Activated CD8-positive, alpha-beta memory T cell treated with anti-CD3 and anti-CD28 coated beads, Interleukin-2, amount 10 ng/mL, durations not matched to agents 7 days and 5 days (primary cell): ENCODE results near the gene PGP. TPM values are rescaled to one million over a fixed set of nuclear protein-coding genes. Genes with fewer than 3 reads are reported as not detected.
A peak's percentile ranks its signal among the peaks of the same experiment; 100 is the strongest.

ENCODE experiments used
- ATAC-seq: fragments of 150-1000 bp; cut with Tn5 transposase; one replicate; pipeline ENCODE4 v1.10.0; 2021; ENCODE audit warnings: moderate library complexity
- CTCF ChIA-PET: fragments of 350-600 bp; sonication (Branson Sonifier 250); formaldehyde crosslinking; loops from one replicate; lab custom pipeline; 2021; ENCODE audit warnings: antibody characterized with exemption; lab: Charles Lee
- DNase-seq: peaks from one replicate; pipeline ENCODE4 v3.0.0-alpha.2; 2020
- H3K27ac Mint-ChIP-seq: one replicate; pipeline ENCODE4 v1.8.0; 2021; ENCODE audit warnings: mild to moderate bottlenecking, mixed read lengths
- H3K27me3 Mint-ChIP-seq: one replicate; pipeline ENCODE4 v1.8.0; 2021; ENCODE audit warnings: mixed read lengths
- H3K36me3 Mint-ChIP-seq: one replicate; pipeline ENCODE4 v1.8.0; 2021; ENCODE audit warnings: mild to moderate bottlenecking, mixed read lengths
- H3K4me1 Mint-ChIP-seq: one replicate; pipeline ENCODE4 v1.8.0; 2021; ENCODE audit warnings: mixed read lengths
- H3K4me3 Mint-ChIP-seq: one replicate; pipeline ENCODE4 v1.8.0; 2021; ENCODE audit warnings: mild to moderate bottlenecking, moderate library complexity, mixed read lengths
- H3K9me3 Mint-ChIP-seq: one replicate; pipeline ENCODE4 v1.8.0; 2022; ENCODE audit warnings: low read depth, mixed read lengths
- total RNA-seq, 2 experiments: library from RNA; stranded (reverse); gene quantifications; one replicate each; pipeline ENCODE4 v1.2.3, GENCODE V29; 2021

Gene PGP
- total RNA-seq, 2 experiments from 2014 or later = 29.8 to 34.8 TPM

- H3K4me3 Mint-ChIP-seq = no peak overlapping the region
- no peak for ATAC-seq
These were observed 16.4 kb downstream of the PGP start for GRCh38 chr16:2198283-2198682.

DNA sequence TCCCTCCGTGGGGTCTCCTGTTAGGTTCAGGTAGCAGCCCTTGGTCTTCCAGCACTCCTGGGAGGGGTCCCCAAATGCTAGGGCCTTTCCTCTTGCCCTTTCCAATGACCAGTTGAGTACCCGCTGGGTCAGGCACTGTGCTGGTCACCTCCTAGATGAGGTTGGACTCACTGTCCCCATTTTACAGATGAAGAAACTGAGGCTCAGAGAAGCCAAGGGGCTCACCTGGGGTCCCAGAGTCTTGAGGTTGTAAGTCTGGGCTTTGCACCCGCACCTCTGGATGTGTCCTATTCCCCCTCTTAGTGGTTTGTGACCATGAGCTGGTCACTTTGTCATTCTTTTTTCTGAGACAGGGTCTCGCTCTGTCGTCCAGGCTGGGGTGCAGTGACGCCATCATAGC, 16.9 kb downstream of the PGP start:
- ATAC-seq (no peak), DNase-seq (no peak)
- Mint-ChIP-seq H3K36me3 (no peaks in the 10 kb centered on the region), H3K4me3 (no peak overlapping the region), H3K9me3 (no peaks in the 10 kb centered on the region), H3K27ac (no peak overlapping the region), H3K27me3 (peaks cover 53% of the 10 kb centered on the region), H3K4me1 (no peaks in the 10 kb centered on the region)
- CTCF ChIA-PET = no interaction called here

More at GRCh38 chr16:2198283-2198682, 16.4 kb downstream of the PGP start:
- Mint-ChIP-seq H3K36me3 (no peaks in the 10 kb centered on the region), H3K27me3 (peaks cover 53% of the 10 kb centered on the region), H3K27ac (no peak overlapping the region), H3K9me3 (no peaks in the 10 kb centered on the region), H3K4me1 (no peaks in the 10 kb centered on the region)
- no peak for DNase-seq
- CTCF ChIA-PET = no interaction called here

DNA sequence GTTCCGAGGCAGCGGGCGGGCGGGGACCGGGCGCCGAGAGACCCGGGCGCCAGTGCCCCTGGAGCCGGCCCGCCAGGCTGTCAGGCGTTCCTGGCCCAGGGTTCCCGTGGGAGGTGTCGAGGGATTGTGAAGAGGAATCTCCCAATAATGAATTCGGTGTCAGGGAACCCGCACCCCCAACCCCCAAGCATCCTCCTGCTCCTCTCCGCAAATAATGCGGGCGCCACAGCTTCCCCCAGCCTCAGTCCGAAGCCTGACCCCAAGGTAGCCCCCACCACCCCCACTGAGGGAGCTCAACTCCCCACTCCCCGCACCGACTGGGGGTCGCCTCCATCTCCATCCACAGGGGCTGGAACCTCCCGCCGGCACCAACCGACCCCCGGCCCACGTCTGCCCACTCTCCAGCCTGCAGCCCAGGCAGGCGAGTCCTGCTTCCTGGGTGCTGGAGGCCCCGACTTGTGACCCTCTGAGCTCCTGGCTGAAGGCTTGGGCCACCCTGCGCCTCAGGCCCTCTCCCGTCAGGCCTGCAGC, 17.6 kb downstream of the PGP start:
- DNase-seq (no peak), ATAC-seq (no peak)
- H3K27ac Mint-ChIP-seq = no peak overlapping the region
- H3K4me1 Mint-ChIP-seq = no peaks in the 10 kb centered on the region
- peaks cover 49% of the 10 kb centered on the region for H3K27me3 Mint-ChIP-seq
- no peak overlapping the region for H3K4me3 Mint-ChIP-seq
- no peaks in the 10 kb centered on the region for H3K36me3 Mint-ChIP-seq
- H3K9me3 Mint-ChIP-seq = no peaks in the 10 kb centered on the region
- CTCF ChIA-PET = no interaction called here

GRCh38 chr16:2196162-2196980, 18.3 kb downstream of the PGP start, which contains the start of gene CASKIN1:
Gene CASKIN1 (minus strand): TSS chr16:2196605. CDS start chr16:2196432, 173 bp downstream.
- no peaks in the 10 kb centered on the region for H3K4me1 Mint-ChIP-seq
- peaks cover 47% of the 10 kb centered on the region for H3K27me3 Mint-ChIP-seq
- H3K36me3 Mint-ChIP-seq = no peaks in the 10 kb centered on the region
- H3K27ac Mint-ChIP-seq = no peak within 1 kb of the TSS
- no peaks in the 10 kb centered on the region for H3K9me3 Mint-ChIP-seq
- CTCF ChIA-PET = interaction anchor here (1.1 to 2.8 kb wide), 3 partner anchors 26 to 305 kb away, joined by 3 to 16 read pairs (median 11); partner anchors contain the start of gene ECI1
- ATAC-seq (peak; percentile 44), DNase-seq (no peak)
- H3K4me3 Mint-ChIP-seq = no peak within 1 kb of the TSS

- ATAC-seq (no peak), DNase-seq (no peak)
- Mint-ChIP-seq H3K27ac (no peak overlapping the region), H3K27me3 (peaks cover 47% of the 10 kb centered on the region), H3K4me3 (no peak overlapping the region), H3K36me3 (no peaks in the 10 kb centered on the region), H3K9me3 (no peaks in the 10 kb centered on the region), H3K4me1 (no peaks in the 10 kb centered on the region)
- CTCF ChIA-PET = interaction anchor here (0.6 to 2.8 kb wide), 15 partner anchors 9 to 309 kb away, joined by 3 to 19 read pairs (median 4); partner anchors contain the start of genes ECI1, MLST8, PGP and TBC1D24
These were observed 19.1 kb downstream of the PGP start for GRCh38 chr16:2195322-2196161.

DNA sequence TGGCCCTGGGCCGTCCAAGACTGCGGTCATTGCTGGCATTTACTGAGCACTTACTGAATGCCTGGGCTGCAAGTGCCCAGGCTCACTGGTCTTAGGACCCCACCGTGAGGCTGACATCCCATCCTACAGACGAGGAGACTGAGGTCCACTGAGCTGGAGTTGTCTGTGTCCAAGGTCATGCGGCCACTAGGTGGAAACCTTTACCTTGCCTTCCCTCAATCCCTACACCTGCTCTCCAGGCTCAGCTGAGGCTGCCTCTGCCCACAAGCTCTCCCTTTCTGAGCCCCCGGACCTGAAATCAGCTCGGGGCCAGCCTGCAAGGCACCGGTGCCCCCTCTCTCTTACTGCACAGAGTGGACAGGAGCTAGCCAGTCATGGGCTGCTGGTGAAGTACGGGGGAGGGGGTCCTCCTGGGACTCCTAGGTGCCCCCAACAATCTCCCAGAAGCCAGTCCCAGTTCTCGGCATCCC, 19.8 kb downstream of the PGP start:
- H3K4me3 Mint-ChIP-seq = no peak overlapping the region
- H3K36me3 Mint-ChIP-seq = no peaks in the 10 kb centered on the region
- peaks cover 41% of the 10 kb centered on the region for H3K27me3 Mint-ChIP-seq
- no peak overlapping the region for H3K27ac Mint-ChIP-seq
- H3K9me3 Mint-ChIP-seq = no peaks in the 10 kb centered on the region
- DNase-seq = peak; percentile 69
- H3K4me1 Mint-ChIP-seq = no peaks in the 10 kb centered on the region
- CTCF ChIA-PET = interaction anchor here (0.6 to 2.8 kb wide), 16 partner anchors 10 to 310 kb away, joined by 3 to 19 read pairs (median 4); partner anchors contain the start of genes ECI1, MLST8, PGP and TBC1D24
- ATAC-seq = peak; percentile 75

DNA sequence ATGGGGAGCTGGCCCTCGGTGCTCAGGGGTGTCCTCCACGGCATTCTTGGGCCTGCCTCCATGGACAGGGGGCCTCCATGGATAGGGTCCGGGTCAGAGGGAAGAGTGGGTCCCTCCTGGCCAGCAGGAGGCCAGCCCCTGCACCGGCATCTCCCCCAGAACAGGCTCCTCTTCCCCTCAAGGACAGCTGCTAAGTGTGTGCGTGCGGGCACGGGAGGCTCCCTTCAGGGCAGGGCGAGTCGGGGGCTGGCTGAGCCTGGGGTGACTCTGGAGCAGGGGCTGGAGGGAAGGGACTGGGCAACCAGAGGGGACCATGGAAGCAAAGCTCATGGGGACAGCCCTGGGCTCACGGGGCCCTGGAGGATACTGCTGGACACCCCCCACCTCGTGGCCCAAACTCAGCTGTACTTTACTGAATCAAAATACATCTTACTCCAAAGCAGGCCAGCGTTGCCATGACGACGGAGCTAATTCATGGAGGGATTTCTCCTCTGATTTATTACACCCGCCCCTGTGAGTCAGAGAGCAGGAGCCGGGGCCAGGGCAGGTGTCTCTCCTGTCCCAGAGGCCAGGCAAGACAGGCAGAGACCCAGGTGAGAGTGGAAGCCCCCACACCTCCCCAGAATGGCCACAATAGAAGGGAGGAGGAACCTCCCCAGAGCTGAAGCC, 20.3 kb downstream of the PGP start:
- Mint-ChIP-seq H3K36me3 (no peaks in the 10 kb centered on the region), H3K9me3 (no peaks in the 10 kb centered on the region), H3K4me3 (no peak overlapping the region), H3K4me1 (no peaks in the 10 kb centered on the region), H3K27me3 (peaks cover 39% of the 10 kb centered on the region), H3K27ac (no peak overlapping the region)
- no peak for DNase-seq
- CTCF ChIA-PET = interaction anchor here (0.8 to 2.8 kb wide), 14 partner anchors 10 to 311 kb away, joined by 3 to 19 read pairs (median 4); partner anchors contain the start of genes ECI1, MLST8, PGP and TBC1D24
- no peak for ATAC-seq

DNA sequence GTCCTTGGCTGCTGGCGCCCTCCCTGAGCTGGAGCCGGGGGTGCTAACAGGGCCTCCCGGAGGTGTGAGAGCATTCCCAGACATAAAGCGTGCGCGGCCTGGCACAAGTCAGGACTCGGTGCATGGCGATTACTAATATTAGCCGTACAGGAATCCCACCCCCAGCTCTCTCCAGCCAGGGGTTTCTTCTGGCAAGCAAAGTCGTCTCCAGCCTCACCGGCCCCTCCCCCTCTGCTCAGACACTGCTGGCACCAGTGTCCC, 23.3 kb downstream of the PGP start:
- no peaks in the 10 kb centered on the region for H3K36me3 Mint-ChIP-seq
- H3K27ac Mint-ChIP-seq = no peak overlapping the region
- no peak for DNase-seq
- H3K4me1 Mint-ChIP-seq = no peaks in the 10 kb centered on the region
- no peaks in the 10 kb centered on the region for H3K9me3 Mint-ChIP-seq
- no peak overlapping the region for H3K4me3 Mint-ChIP-seq
- peaks cover 16% of the 10 kb centered on the region for H3K27me3 Mint-ChIP-seq
- CTCF ChIA-PET = no interaction called here
- no peak for ATAC-seq

GRCh38 chr16:2190659-2191445, 23.8 kb downstream of the PGP start:
- Mint-ChIP-seq H3K9me3 (no peaks in the 10 kb centered on the region), H3K36me3 (no peaks in the 10 kb centered on the region), H3K27me3 (peaks cover 16% of the 10 kb centered on the region), H3K4me1 (no peaks in the 10 kb centered on the region), H3K4me3 (no peak overlapping the region), H3K27ac (no peak overlapping the region)
- DNase-seq (no peak), ATAC-seq (no peak)
- CTCF ChIA-PET = no interaction called here

DNA sequence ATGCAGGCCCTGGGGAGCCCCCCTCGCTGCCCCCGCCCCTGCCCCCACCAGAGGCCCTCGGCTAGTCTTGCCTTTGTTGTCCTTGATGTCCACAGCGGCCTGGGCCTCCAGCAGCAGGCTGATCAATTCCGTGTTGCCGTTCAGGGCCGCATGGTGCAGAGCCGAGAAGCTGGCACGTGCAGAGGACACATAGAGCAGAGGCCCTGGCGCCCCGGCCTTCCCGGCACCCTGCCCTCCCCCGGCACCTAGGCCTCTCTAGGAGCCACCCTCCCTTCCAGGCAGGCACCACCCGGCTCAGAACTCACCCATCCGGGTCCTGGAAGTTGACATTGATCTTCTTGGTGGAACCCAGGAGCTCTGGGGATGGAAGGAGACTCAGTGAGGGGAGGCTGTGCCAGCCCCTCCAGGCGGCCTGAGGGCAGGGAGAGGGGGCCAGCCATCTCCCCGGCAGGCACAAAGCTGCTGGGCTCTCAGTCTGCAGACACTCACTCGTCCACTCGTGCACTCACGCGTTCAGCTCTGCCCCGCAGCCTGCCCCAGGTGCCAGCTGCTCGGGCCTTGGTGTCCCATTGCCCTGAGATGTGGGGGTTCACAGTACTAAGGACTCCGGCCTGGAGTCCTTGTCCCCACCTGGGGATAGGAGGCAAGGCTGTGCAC, 24.5 kb downstream of the PGP start:
- H3K27ac Mint-ChIP-seq = no peak overlapping the region
- H3K4me3 Mint-ChIP-seq = no peak overlapping the region
- CTCF ChIA-PET = no interaction called here
- H3K27me3 Mint-ChIP-seq = peaks cover 11% of the 10 kb centered on the region
- no peaks in the 10 kb centered on the region for H3K36me3 Mint-ChIP-seq
- H3K9me3 Mint-ChIP-seq = no peaks in the 10 kb centered on the region
- ATAC-seq (no peak), DNase-seq (no peak)
- no peaks in the 10 kb centered on the region for H3K4me1 Mint-ChIP-seq

DNA sequence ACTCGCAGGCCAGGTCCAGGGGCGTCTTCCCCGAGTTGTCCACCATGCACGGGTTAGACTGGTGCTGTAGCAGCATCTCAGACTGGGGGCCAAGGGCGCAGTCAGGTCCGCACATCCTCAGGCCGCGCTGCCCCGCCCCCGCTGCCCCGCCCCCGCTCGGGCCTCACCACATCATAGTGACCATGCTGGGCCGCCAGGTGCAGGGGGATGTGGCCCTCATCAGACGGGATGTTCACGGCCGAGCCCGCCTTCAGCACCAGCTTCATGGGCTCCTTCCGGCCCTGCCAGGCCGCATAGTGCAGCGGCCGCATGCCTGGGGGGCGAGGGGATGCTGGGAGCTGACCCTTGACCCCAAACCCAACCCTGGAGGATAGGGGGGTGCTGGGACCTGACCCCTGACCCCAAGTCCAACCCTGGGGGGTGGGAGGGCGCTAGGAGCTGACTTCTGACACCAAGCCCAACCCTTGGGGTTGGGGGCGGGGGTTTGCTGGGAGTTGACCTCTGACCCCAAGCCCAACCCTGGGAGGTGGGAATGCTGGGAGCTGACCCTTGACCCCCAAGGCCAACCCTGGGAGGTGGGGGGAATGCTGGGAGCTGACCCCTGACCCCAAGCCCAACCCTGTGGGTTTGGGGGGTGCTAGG, 25.3 kb downstream of the PGP start:
- no peaks in the 10 kb centered on the region for H3K36me3 Mint-ChIP-seq
- CTCF ChIA-PET = no interaction called here
- H3K4me3 Mint-ChIP-seq = no peak overlapping the region
- no peak for ATAC-seq
- no peaks in the 10 kb centered on the region for H3K9me3 Mint-ChIP-seq
- H3K27me3 Mint-ChIP-seq = peaks cover 4% of the 10 kb centered on the region
- H3K27ac Mint-ChIP-seq = no peak overlapping the region
- no peak for DNase-seq
- no peaks in the 10 kb centered on the region for H3K4me1 Mint-ChIP-seq

- no peaks in the 10 kb centered on the region for H3K27me3 Mint-ChIP-seq
- H3K36me3 Mint-ChIP-seq = no peaks in the 10 kb centered on the region
- H3K27ac Mint-ChIP-seq = no peak overlapping the region
- DNase-seq = no peak
- no peaks in the 10 kb centered on the region for H3K9me3 Mint-ChIP-seq
- H3K4me3 Mint-ChIP-seq = no peak overlapping the region
- CTCF ChIA-PET = no interaction called here
- no peaks in the 10 kb centered on the region for H3K4me1 Mint-ChIP-seq
- no peak for ATAC-seq
These were observed 26.2 kb downstream of the PGP start for GRCh38 chr16:2188395-2188794.
